Measurements from ENCODE around the gene VPS4A.

GRCh38 chr16:69321080-69321479, 9.9 kb downstream of the VPS4A start:
- TF ChIP-seq CTCF (IDR thresholded peaks at IDR 0.05; ENCODE audit: insufficient read depth, low read depth, low read length) (no peak), EZH2 (IDR thresholded peaks at IDR 0.05; ENCODE audit: insufficient read depth, low read length) (no peak)

Measured in astrocyte (in vitro differentiated cells and primary cell).